Colonic mucosa (tissue), 4 donors: Measurements from ENCODE around the gene FANCE. TPM values are rescaled to one million over a fixed set of nuclear protein-coding genes. Genes with fewer than 3 reads are reported as not detected.

Experiments used
- DNase-seq: peaks from one replicate; pipeline ENCODE4 v3.0.0-alpha.2; 2020
- H3K27ac ChIP-seq: fragments of 200-600 bp; one replicate; pipeline ENCODE4 v1.8.0; 2021
- H3K27me3 ChIP-seq: fragments of 200-600 bp; one replicate; pipeline ENCODE4 v1.8.0; 2021
- H3K36me3 ChIP-seq: fragments of 200-600 bp; one replicate; pipeline ENCODE4 v1.8.0; 2021
- H3K4me1 ChIP-seq: fragments of 200-600 bp; one replicate; pipeline ENCODE4 v1.8.0; 2021; ENCODE audit warnings: mild to moderate bottlenecking
- H3K4me3 ChIP-seq: fragments of 200-600 bp; one replicate; pipeline ENCODE4 v1.8.0; 2021
- H3K9ac ChIP-seq, 2 donors: one replicate each; pipeline ENCODE4 v1.7.0; 2013; ENCODE audit warnings: control low read depth in 2 of 2, low read depth in 2 of 2, low read length in 2 of 2
- H3K9me3 ChIP-seq: fragments of 200-600 bp; one replicate; pipeline ENCODE4 v1.8.0; 2021
- CTCF ChIP-seq: fragments of 200-600 bp; IDR thresholded peaks from one replicate; pipeline ENCODE4 v1.8.0; 2022; ENCODE audit warnings: antibody characterized with exemption, mild to moderate bottlenecking
- intact Hi-C: fragments of 100-400 bp; cut with DNase I; formaldehyde crosslinking; loops from one replicate; pipeline ENCODE4 v1.14.1; 2022
- total RNA-seq, 2 donors: library from RNA; stranded (reverse); fragmentation: NEBNext Ultra II Directional in 1 of 2; extraction: Animal tissue kit (Norgen Biotek cat#: 25700) in 1 of 2; gene quantifications; one replicate each; pipeline ENCODE4 v1.2.1, GENCODE V29; 2021
- donor health status: healthy.
- donor health status: DM: no; HTN: no; CAD: no.
- donor health status: DM: no; HTN: no; CAD: no.

The FANCE gene
- total RNA-seq, 2 donors from 2014 or later: 3.7 to 10.7 TPM

DNA sequence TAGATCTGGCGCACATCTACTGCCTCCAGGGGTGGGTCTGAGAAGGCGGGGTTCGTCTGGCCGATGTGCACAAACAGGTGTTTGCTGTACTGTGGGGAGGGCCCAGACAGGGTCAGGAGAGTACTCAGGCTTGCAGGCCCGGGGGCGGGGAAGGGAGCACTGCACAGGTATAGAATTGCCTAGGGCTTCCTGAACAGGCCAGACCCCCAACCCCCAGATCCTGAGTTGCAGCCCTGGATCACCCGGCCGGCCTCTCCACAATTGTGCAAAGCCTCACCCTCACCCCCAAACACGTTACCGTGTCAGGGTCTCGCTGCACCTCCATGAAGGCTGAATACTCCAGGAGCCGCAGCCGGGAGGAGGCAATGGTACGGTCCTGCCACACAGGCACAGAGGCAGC lies 23.9 kb downstream of the FANCE start:
- H3K4me3 ChIP-seq: no peak overlapping the region
- H3K27me3 ChIP-seq: no peaks in the 10 kb centered on the region
- no peaks in the 10 kb centered on the region for H3K9me3 ChIP-seq
- H3K36me3 ChIP-seq: no peaks in the 10 kb centered on the region
- no peak overlapping the region for H3K27ac ChIP-seq
- intact Hi-C loops: no loop called here
- TF ChIP-seq CTCF: no peak
- H3K4me1 ChIP-seq: no peaks in the 10 kb centered on the region
- H3K9ac ChIP-seq: no peak overlapping the region
- no peak for DNase-seq

GRCh38 chr6:35477028-35477427 lies 24.9 kb downstream of the FANCE start:
- no peak for TF ChIP-seq CTCF
- intact Hi-C loops: no loop called here
- Histone ChIP-seq H3K27ac (no peak overlapping the region), H3K4me3 (no peak overlapping the region), H3K4me1 (no peaks in the 10 kb centered on the region), H3K27me3 (no peaks in the 10 kb centered on the region), H3K36me3 (no peaks in the 10 kb centered on the region), H3K9me3 (no peaks in the 10 kb centered on the region), H3K9ac (no peak overlapping the region)
- DNase-seq: no peak

DNA sequence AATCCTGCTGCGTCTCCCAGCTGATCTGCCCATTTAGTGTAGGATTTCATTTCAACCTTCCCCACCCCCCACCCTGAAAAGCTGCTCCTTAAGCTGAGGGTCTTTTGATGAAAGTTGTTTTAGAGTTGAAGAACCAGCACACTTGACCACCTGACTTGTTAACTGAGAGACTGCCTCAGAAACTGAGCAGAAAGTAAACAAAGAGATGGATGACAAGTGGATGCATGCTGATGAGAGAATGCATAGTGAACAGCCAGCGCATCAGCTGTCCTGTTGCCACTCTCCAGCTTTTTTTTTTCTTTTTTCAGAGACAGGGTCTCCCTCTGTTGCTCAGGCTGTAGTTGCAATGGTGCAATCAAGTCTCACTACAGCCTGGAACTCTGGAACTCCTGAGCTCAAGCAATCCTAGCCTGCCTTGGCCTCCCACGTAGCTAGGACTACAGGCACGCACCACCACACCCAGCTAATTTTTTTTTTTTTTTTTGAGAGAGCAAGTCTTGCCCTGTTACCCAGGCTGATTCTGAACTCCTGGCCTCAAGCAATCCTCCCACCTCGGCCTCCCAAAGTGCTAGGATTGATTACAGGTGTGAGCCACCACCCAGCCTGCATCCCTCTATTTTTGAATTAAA lies 25.5 kb downstream of the FANCE start:
- Histone ChIP-seq H3K4me3 (no peak overlapping the region), H3K4me1 (no peaks in the 10 kb centered on the region), H3K27me3 (no peaks in the 10 kb centered on the region), H3K27ac (no peak overlapping the region), H3K36me3 (no peaks in the 10 kb centered on the region), H3K9ac (no peak overlapping the region), H3K9me3 (no peaks in the 10 kb centered on the region)
- TF ChIP-seq CTCF: no peak
- intact Hi-C loops: no loop called here
- no peak for DNase-seq

GRCh38 chr6:35478259-35478658 lies 26.1 kb downstream of the FANCE start:
- H3K9me3 ChIP-seq: no peaks in the 10 kb centered on the region
- H3K9ac ChIP-seq: no peak overlapping the region
- no peak overlapping the region for H3K4me3 ChIP-seq
- H3K27ac ChIP-seq: no peak overlapping the region
- intact Hi-C loops: no loop called here
- no peak for TF ChIP-seq CTCF
- no peaks in the 10 kb centered on the region for H3K27me3 ChIP-seq
- no peak for DNase-seq
- no peaks in the 10 kb centered on the region for H3K4me1 ChIP-seq
- H3K36me3 ChIP-seq: no peaks in the 10 kb centered on the region

DNA sequence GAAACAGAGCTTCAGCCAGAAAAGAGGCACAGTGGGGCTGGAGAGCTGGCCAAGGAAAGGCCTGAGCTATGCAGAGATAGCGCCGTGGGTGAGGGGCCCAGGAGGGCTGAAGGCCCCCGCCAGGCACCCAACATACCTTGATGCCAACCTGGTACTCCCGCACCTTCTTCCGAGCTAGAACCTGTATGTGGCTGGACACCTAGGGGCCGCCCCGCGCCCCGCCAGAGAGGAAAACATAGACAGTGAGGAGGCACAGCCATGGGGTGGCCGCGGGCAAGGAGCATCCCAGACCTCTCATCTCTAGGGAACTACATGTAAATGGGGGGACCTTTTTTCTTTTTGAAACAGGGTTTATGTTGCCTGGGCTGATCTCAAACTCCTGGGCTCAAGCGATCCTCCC lies 28.0 kb downstream of the FANCE start:
- H3K27ac ChIP-seq: no peak overlapping the region
- no peaks in the 10 kb centered on the region for H3K27me3 ChIP-seq
- no peak overlapping the region for H3K9ac ChIP-seq
- intact Hi-C loops: no loop called here
- no peaks in the 10 kb centered on the region for H3K36me3 ChIP-seq
- no peaks in the 10 kb centered on the region for H3K4me1 ChIP-seq
- H3K9me3 ChIP-seq: no peaks in the 10 kb centered on the region
- TF ChIP-seq CTCF: no peak
- no peak for DNase-seq
- no peak overlapping the region for H3K4me3 ChIP-seq
